HG03460 (cell line): ENCODE data around the gene BDH1.
A peak's percentile ranks its signal among the peaks of the same experiment; 100 is the strongest.
"Not testable (repeated sequence)": the region's sequence is repeated elsewhere in the genome, so short reads cannot be mapped to it uniquely, and the experiment has no call there.

Experiments
- ATAC-seq: cut with Tn5 transposase; IDR thresholded peaks from one replicate; pipeline ENCODE4 v1.9.1; 2021; ENCODE audit not compliant: unreplicated experiment

Gene BDH1, protein sequence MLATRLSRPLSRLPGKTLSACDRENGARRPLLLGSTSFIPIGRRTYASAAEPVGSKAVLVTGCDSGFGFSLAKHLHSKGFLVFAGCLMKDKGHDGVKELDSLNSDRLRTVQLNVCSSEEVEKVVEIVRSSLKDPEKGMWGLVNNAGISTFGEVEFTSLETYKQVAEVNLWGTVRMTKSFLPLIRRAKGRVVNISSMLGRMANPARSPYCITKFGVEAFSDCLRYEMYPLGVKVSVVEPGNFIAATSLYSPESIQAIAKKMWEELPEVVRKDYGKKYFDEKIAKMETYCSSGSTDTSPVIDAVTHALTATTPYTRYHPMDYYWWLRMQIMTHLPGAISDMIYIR

DNA sequence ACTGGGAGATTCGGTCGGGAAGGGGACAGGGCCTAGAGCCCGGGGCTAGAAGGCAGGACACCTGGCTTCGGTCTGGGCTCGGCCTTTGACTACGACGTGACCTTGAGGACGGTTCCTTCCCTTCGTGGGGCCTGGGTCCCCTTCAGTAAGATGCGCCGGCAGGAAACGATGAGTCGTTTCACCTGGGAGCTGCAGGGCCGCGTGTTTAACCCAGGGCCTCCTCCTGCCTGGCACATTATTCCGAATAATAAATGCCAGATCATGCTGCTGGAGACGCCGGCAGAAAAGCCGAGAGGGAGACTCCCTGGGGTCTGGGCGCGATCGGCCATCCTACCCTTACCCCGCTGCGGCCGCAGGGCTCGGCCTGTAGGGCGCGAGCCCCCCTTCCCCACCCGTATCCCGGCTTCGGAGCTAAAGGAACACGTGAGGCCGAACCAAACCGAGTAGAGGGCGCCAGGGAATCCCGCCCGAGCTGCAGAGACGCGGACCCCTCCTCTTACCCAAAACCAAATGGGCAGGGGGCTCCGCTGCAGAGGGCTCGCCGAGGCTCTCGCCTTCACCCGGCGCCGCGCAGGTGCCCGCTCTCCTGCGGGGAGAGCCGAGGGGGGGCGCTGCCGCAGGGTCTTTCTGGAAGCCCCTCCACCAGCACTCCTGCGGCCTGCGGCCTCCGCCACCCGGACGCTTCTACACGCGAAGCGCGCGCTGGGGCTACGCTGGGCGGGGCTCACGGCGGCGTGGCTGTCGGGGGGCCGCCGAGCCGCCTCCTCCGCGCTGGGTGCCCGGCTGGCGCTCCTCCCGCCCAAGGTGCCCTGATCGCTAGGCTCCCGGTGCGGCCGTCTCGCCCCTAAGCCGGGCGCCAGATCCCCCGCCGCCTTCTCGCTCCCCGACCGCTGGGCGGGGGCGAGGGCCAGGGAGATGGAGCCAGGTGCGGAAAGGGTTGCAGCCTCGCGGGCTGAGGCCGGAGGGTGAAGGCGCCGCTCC lies at the start of gene BDH1:
Gene BDH1 (minus strand): TSS at position 688 of the 981 bp plus-strand sequence. CDS start 9,525 bp downstream, outside the sequence.
- peak; percentile 40 for ATAC-seq

DNA sequence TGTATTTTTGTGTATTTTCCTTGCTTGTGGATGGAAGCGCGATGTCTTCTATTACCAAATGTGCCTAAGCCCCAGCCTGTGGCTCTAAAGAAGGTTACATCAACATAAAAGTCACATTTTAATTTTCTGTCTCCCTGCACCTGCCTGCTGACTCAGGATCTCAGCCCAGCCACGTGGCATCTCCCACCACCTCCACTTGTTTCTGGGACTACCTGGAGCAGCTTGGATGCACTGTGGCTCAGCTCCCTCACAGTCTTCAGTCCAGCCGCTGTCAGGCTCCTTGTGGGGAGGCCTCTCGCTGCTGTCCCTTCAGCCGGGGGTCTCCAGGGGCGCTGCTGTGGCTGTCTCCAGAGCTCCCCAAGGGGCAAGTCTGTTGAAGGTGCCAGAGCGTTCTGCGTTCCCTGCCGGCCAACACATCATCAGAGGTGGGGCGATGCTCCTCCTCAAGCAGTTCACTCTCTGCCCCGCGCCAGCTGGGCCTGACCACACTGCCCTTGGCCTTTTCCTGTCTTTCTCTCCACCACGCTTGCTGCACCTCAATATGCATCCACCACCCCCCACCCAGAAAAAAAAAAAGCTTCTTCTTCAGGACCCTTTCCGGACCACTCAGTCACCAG lies 47.7 kb upstream of the BDH1 start:
- no peak for ATAC-seq

DNA sequence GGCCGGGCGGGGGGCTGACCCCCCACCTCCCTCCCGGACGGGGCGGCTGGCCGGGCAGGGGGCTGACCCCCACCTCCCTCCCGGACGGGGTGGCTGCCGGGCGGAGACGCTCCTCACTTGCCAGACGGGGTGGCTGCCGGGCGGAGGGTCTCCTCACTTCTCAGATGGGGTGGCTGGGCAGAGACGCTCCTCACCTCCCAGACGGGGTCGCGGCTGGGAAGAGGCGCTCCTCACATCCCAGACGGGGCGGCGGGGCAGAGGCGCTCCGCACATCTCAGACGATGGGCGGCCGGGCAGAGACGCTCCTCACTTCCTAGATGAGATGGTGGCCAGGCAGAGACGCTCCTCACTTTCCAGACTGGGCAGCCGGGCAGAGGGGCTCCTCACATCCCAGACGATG lies 46.6 kb upstream of the BDH1 start:
- not testable (repeated sequence) for ATAC-seq

DNA sequence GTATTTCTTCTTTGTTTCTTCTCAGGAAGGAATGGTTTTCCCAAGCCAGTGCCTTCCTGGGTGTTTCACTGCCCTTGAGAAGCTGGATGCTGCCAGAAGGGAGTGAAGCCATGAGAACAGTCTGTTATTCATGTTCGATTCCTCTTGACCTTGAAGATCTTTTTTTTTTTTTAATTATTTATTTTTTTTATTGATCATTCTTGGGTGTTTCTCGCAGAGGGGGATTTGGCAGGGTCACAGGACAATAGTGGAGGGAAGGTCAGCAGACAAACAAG lies 45.7 kb upstream of the BDH1 start:
- ATAC-seq = not testable (repeated sequence)

DNA sequence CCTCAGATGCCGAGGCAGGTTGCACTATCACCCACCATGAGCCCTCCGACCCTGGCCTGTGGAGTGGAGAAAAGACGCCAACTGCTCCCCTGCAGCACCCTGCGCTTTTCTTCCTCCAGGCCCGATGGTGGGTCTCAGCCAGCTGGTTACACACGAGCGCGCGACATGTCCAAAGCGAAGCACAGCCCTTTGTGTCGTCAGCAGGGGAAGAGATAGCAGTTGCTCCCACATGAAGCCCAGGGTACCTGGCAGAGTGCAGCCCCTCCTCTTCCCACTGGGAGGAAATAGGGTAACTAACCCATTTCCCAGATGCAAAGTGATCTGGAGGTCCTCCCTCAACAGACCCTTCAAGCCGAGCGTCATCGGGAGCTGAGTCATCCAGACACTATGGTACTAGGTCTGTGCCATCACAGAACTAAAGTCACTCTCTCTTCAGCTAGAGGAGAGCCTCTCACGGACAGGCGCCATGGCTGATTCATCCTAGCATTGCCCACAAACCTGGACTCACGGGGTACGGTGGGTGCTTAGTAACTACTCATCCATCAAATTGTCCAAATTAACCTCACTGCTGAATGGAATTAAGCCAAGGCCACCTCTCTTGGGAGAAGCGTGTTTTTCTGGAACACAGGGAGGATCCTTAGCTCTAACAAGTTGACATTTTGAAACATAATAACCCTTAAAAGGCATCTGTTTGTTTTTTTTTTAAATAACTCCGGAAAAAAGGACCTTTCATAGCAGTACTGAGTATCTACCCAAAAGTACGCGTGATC lies 45.2 kb upstream of the BDH1 start:
- ATAC-seq = no peak

DNA sequence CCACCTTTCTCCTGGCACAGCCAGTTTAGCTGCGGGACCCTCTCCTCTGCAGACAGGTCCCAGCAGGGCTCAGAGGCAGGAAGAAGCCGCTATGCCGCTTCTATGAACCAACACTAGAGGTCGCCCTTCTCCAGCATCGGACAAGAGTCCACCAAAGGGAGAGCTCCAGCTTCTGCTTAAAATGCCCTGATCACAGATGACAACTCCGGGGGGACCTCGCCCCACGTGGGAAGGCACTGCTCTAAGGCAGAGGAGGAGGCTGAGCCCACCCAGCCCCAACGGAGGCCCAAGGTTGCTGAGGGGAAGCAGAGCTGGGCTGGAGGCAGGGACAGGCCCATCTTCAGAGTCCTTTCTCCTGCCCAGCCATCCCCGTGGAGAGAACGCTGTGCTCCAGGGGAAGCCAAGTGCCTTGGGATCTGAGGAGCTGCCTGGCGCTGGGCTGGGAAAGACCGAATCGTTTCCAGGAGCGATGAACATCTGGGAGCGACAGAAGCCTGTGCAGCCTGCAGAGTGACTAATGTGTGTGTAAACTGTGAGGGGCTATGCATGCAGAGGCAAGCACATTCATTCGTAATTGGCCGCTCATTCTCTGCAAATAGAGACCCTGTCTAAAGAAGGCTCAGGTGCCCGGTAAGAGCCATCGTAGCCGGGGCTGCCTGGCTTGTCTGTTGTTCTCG lies 43.5 kb upstream of the BDH1 start:
- ATAC-seq = peak; percentile 90

DNA sequence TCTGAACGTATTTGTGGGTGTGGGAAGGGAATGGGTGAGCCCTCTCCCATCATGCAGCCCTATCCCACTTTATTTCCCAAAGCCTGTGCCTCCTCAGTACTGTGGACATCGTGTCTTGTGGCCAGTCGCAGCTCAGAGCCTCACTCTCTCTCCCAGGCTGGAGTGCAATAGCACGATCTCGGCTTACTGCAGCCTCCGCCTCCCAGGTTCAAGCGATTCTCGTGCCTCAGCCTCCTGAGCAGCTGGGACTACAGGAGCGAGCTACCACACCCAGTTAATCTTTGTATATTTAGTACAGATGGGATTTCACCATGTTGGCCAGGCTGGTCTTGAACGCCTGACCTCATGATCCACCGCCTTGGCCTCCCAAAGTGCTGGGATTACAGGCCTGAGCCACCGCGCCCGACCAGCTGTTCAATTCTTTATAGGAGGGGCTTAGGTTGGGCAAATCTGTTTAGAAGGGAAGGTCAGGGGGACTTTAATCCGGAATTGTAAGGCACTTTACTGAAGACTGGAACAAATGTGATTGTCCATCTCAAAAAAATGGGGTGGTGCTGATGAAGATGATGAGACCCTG lies 42.7 kb upstream of the BDH1 start:
- ATAC-seq = no peak

DNA sequence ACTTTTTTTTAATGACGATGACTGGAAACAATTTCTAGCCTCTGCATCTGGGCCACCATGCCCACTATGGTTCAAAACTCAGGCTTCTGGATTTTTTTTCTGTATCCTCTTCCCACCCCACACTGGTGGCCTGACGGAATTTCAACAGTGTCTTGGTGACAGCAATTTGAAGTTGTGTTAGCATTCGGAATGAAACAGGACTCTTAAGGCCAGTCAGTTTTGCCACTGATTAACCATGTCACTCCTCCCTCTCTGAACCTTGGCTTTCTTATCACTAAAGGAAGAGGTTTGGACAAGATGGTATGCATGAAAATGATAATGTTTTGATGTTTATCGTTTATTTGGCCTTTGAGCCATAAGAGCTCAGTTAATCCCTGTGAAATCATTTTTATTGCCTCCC lies 41.6 kb upstream of the BDH1 start:
- ATAC-seq = no peak

DNA sequence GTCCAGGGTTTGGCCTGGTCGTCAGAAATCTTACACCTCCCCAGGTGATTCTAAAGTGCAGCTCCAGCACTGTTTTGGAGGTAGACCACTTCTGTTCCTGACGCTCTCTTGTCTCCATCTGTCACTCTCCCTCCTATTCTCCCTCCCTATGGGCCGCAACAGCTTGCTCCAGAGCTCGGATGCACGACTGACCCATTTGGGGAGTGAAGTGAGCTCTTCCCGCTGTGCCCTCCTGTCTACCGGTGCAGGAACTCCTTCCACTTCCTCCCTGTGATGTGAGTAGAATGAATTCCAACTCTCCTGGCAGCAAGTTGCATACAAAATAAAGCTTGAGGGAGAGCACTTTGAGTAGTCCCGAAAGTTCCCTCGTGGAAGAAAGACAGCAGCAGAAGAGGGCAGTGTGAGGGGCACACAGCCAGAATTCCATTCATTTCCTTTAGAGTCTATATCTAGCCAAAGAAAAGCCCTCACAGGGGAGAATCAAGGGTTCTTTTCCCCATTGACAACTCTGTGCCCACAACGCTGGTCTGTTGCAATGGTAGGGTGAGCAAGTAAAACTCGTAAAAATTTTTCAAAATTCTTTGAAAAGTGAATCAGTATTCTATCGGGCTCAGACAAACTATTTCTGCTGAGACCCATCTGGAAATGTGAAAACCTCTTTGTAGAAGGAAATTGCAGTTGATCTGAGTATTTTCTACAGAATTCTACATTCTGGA lies 39.9 kb upstream of the BDH1 start:
- ATAC-seq = no peak

DNA sequence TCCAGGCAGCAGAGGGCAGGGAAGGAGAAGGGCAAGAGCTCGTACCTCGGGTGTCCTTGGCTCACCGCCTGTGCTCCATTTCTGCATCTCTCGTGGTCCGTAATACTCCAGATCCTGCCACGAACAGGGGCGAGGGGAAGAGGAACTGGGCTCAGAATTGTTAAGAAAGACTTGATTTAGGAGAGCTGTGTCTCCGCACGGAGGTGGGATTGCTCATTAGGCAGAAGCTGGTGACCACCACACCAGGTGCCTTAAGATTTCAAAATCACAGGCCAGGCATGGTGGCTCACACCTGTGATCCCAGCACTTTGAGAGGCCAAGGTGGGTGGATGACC lies 37.2 kb upstream of the BDH1 start:
- no peak for ATAC-seq

DNA sequence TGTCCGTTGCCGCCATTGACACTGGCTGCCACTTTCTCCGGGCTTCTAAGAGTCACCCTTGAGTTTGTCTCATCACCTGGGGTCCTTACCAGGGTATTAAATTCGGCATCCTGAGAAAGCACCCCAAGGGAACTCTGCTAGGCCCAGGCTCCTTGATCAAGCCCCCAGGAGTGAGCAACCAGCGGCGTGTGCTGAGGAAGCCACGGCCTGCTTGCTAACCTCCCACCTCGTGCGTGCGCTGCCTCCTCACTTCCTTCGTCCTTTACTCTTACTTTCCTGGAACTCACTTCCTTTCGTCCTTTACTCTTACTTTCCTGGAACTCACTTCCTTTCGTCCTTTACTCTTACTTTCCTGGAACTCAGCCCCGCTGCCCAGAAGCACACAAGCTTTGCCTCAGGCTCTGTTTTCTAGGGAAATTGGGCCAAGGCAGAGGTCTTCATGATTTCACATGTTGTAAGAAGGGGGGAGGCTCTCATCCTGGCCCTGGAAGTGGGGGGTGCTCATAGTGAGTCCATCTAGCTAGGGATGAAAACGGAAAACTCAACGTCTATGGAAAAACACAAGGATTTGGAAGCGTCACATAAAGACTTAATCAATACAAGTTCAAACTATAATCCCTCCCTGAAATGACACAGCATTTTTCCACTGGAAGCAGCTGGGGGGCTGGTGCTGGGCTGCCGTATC lies 36.7 kb upstream of the BDH1 start:
- no peak for ATAC-seq

DNA sequence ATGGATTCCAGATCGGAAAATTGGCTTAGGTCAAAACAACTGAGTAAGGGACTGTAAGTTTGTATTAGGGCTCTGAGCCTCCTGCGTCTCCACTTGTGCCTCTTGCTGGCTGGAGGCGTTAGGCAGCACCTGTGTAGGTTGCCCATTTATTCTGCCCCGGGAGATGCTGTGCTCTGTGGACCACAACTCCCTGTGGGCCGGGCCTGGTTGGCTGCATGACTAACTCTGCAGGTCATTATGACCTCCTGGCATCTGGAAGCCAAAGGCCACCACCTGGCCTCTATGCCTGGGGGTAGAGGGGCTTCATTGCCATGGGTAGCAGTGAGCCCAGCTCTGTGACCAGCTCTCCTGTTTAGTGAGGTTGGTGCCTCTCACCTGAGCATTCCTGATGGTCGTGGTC lies 36.0 kb upstream of the BDH1 start:
- ATAC-seq = no peak

DNA sequence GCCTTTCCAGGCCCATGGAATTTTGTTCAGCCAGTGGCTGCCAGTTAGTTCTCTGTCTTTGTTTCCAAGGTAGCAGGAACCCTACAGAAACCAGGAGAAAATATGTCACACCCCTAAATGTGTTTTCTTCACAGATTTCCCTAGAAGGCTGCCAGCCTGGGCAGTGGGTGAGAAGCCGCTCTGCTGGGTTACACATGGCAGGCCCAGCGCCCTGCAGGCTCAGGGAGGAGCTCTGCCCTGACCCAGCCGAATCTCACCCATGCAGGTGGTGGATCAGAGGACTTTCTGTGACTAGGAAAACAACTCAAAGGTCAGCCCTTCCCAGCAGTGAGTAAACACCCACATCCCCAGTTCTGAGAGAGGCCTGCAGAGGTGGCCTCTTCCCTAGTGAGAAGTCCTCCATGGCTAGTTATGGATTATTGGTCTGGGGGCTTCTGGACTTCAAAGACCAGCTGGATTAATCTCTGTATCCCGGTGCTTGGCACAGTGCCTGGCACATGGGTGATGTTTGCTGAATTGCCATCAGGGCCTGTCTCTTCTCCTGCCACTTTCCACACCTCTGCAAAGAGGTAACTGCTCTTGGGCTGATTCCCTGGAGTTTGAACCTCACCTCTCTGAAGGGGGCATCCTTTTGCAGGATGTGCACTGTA lies 34.7 kb upstream of the BDH1 start:
- no peak for ATAC-seq

DNA sequence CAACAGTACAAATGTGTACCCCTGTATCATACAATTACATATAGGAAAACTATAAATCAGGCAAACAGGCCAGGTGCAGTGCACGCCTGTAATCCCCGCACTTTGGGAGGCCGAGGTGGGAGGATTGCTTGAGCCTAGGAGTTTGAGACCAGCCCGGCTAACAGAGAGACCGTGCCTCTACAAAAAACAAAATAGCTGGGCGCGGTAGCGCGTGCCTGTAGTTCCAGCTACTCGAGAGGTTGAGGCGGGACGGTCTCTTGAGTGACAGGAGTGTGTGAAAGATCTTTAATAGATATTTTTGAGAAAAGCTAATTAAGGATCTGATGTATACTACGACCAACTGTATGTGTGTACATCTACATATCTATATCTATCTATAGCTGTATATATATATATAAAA lies 33.8 kb upstream of the BDH1 start:
- no peak for ATAC-seq

DNA sequence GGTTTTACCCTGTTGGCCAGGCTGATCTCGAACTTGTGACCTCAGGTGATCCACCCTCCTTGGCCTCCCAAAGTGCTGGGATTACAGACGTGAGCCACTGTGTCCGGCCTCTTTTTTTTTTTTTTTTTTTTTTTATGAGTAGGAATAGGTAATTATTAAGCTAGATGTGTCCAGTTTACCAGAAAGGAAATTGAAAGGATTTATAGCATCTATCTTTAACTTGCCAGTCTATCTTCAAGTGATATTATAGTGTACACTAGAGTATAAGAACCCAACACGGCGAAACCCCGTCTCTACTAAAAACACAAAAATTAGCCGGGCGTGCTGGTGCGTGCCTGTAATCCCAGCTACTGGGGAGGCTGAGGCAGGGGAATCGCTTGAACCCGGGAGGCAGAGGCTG lies 31.0 kb upstream of the BDH1 start:
- not testable (repeated sequence) for ATAC-seq

DNA sequence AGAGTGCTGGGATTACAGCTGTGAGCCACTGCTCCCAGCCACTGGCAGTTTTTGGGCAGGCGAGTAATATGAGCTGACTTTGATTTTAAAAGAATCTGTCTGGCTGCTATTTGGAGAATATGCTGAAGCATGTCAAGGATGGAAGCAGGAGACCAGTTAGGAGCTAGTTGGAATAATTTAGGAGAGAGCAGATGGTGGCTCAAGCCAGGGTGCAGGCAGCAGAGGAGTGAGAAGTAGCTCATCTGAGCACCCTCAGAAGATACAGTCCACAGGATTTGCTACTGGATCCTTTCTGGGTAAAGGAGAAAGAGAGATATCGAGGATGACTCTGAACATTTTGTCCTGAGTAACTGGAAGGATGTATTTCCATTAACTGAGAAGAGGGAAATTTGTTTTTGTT lies 30.4 kb upstream of the BDH1 start:
- ATAC-seq = no peak

DNA sequence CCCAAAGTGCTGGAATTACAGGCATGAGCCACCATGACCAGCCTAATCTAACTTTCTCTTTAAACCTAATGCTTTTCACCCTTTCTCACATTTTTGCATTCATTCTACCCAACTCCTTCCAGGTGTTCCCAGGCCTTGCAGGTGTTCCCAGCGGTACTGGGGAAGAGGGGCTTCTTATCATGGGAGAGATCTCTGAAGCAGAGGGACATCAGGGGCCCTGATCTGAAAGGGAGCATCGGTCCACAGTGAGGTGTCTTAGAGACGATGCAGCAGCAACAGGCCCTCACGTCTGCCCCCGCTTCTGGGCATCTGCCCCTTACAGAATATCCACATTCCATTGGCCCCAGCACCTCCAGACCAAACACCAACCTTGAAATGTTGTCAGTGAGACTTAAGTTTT lies 29.0 kb upstream of the BDH1 start:
- ATAC-seq = no peak

DNA sequence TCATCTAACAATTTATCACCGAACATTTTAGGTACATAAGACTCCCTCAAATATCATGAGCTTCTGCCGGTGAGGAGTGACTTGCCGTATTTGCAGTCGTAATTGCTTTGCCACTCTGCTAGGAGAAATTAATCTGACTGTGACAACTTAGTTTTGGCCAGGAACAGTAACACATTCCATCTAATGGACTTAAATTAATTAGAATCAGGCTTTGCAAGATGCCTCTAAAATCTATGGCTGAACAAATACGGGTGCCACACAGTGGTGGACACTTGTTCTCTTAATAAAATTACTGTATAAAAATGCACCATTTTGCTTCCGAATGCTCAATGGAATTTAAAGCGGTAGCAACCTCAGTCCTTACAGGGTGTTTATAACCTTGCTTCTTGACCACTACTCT lies 27.6 kb upstream of the BDH1 start:
- no peak for ATAC-seq

DNA sequence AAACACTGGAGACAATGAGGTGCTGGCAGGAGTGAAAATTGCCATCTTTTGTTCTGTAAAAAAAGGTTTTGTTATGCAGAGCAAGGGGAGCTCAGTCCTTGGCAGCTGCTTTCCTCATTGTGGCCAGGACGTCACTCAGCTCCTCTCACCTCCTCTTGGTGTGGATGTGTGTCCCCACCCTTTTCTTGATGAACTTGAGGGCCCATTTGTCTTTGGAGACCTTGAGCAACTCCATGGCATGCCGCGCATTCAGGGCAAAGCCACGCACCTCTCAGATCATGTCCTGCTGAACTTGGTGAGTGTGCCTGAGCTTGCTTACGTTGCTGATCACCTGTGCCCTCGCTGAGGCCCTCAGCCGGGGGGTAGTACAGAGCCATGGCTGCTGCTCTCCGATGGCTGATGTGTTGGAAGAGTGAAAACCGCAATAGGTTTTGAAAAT lies 24.5 kb upstream of the BDH1 start:
- no peak for ATAC-seq
